ENCODE measurements around the gene PLGRKT.
A peak's percentile ranks its signal among the peaks of the same experiment; 100 is the strongest.
"Not testable (repeated sequence)": the region's sequence is repeated elsewhere in the genome, so short reads cannot be mapped to it uniquely, and the experiment has no call there.

Gene PLGRKT, protein sequence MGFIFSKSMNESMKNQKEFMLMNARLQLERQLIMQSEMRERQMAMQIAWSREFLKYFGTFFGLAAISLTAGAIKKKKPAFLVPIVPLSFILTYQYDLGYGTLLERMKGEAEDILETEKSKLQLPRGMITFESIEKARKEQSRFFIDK

DNA sequence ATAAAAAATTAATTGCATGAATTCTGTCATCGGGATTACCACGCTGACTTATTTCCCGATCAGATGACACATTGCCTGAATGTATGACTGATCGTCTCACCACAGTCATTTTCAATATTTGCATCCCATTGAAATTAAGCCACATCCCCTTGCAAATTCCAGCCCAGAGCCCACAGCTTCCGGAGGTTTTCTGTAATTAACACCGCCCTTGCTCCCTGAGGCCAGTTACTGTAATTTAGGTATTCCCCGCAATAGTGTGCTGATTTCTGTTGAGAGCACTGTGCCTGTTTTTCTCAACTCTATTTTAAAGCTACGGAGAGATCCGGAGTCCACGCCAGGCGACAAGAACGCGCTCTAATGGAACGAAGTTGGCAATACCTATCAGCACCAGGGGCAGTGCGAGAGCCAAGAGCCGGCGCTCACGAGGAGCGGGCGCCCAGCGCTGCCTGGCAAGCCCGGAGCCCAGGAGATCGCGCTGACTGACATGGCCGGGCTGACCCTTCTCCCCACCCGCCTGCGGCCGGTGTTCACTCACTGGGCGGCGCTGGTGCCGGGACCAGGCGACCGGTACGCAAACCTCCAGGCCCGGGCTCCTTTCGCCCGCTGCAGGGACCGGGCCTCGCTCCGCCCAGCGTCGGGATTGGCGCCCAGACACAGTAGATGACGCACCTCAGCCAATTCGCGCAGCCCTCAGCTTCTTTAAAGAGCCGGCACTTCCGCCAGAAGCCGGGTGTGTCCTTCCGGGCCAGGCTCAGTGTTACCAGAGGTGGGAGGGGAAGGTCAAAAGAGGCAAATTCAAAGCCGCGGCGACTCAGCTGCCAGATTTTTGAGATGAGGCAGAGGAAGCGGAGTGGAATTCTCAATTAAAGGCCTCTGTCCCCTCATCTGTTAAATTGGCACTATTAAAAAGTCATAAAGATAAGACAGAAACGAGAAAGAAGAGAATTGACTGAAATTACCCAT is at the start of gene PLGRKT:
TSS of gene PLGRKT (minus strand) at position 672 of the 963 bp plus-strand sequence. CDS start 5,948 bp downstream, outside the sequence.
- peak; percentile 96 for DNase-seq

DNA sequence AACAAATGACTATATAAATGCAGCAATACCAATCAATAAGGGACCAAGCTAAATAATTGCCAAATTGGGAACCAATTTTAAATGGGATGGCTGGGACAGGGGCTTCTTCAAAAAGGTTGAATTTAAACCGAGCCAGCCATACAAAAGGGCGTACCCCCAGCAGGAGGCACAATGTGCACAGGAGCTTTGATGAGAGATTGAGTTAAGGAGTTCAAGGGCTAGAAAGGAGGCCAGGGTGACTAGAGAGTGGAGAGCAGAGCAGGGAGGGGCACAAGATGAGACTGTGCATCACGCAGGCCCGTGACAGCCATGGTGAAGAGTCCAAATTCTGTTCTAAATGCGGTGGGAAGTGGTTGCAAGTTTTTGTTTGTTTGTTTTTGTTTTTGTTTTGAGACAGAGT is 49.3 kb upstream of the PLGRKT start:
- no peak for DNase-seq

DNA sequence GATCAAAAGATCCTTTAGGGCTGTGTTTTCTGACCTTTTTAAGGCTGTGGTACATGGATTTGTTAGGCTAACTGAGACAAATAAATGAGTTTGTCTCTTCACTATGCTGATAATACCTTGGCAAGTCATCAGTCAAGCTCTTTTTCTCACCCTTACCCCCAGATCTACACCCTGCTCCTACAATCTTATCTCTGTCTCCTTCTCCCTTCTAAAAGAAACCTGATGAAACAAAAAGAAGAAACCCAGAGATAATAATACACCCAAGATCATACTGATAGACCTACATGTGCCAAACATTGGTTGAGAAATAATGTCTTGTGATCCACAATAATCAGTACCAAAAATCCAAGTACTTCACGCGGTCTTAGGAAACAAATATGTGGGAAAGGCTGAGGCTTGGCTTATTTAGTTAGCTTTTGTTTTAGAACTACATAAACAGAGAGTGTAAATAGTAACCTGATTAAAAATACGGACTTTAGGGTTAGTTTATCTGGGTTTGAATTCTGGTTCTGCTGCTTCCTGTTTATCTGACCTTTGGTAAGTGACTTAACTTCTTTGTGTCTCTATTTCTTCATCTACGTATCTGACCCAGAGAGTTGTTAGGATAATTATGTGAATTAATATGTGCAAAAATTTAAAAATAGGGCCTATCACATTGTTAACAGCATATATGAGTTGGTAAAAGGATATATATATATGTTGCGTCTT is 47.8 kb upstream of the PLGRKT start:
- DNase-seq: no peak

DNA sequence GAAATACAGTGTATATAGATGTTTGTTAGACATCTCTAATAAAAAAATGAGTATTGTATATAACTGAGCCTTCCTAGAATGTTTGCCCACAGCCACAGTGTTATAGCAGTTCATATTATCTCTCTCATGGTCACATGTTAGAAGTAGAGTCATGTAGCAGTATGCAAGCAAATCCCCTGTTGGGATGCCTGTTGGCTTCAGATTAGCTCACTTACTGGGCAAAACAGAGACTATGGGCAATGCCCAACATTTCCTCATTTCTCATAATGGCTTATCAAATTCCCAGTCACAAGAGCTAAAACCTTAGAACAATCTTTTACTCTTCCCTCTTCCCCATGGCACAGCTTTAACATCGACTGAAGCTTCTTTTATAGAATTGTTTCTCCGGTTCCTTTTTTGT is 45.6 kb upstream of the PLGRKT start:
- DNase-seq: no peak

DNA sequence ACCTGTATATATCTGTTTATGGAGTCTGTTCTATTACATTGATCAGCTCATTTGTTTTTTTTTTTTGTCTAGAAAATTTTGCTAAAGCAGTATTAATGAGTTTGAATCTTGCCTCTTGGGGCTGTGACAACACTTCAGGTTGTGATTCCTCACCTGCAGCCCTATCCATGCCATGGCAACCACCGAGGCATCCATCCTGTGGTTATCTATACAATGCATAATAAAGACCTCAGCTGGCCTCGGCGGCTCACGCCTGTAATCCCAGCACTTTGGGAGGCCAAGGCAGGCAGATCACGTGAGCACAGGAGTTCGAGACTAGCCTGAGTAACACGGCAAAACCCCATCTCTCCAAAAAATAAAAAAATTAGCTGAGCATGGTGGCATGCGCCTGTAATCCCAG is 44.5 kb upstream of the PLGRKT start:
- DNase-seq: no peak

DNA sequence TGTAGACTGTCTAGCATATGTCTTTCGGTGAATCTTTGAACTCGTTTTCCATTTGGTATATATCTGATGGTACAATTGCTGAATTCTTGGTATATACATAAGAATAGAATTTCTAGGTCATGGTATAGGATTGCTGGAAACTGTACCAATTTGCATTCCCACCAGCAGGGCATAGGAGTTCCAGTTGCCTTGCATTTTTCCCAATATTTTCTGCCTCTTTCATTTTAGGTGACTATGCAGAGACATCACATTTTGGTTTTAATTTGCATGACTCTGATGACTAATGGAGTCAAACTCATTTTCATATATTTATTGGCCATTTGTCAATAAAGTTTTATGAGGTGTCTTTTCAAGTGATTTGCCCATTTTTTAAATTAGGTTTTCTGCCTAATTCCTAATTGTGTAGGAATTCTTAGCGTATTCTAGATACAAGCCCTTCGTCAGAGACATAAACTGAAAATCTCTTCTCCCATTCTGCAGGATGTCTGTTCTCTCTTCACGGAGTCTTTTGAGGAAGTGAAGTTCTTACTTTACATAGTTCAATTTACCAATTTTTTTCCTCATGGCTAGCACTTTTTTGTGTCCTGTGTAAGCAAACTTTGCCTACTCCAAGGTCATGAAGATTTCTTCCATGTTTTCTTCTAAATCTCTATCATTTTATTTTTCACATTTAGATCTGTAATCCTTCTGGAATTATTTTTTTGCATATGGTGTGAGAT is 43.8 kb upstream of the PLGRKT start:
- no peak for DNase-seq

DNA sequence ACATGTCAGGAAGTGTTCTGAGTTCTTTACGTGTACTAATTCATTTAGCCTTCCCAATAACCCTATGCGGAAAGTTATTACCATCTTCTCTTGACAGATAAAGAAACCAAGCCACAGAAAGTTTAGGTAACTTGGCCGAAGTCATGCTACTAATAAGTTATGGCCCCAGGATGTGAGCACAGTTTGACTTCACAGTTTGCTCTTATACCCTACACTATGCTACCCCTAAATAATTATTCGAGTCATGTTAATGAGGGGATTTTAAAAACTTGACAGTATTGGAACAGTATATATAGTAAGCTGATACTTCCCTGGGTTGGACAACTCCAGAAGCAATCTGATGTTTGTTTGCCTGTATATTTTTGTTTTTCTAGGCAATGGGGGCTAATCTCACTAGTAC is 43.2 kb upstream of the PLGRKT start:
- DNase-seq: no peak

DNA sequence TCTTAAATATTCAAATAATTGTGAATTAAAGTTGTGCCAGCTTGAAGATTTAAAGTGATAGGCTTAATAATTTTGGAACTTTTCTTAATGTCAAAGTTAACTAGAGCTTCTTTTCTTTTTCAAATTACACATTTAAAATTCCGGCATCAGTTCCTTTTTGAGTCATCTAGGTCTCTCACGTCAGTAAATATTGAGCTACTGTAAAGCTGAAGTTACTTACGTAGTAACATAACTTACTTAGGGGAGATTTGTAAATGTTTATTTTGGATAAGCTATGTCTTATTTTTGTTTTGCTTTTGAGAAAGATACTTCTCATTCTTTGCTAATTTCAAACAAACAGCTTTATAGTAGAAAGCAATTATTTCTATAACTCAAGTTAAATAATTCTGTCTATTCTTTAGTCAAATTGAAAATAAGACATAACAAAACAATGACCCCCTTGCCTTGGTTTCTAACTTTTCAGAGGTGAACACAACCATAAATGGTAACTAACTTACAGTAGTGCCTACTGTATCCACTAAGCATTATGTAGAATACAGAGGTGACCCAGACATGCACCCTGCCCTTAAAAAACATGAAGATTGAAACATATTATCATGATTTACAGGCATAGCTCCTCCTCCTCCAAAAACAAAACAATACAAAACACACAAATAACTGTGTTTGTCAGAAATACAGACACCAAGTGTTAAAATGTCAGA is 42.4 kb upstream of the PLGRKT start:
- no peak for DNase-seq

DNA sequence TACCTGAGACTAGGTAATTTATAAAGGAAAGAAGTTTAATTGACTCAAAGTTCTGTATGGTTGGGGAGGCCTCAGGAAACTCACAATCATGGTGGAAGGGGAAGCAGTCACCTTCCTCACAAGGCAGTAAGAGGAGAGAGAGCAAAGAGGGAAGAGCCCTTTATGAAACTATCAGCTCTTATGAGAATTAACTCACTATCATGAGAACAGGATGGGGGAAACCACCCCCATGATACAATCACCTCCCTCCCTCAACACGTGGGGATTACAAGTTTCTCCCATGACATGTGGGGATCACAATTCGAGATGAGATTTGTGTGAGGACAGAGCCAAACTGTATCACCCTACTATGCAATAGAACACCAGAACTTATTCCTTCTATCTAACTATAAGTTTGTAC is 40.5 kb upstream of the PLGRKT start:
- DNase-seq: no peak

DNA sequence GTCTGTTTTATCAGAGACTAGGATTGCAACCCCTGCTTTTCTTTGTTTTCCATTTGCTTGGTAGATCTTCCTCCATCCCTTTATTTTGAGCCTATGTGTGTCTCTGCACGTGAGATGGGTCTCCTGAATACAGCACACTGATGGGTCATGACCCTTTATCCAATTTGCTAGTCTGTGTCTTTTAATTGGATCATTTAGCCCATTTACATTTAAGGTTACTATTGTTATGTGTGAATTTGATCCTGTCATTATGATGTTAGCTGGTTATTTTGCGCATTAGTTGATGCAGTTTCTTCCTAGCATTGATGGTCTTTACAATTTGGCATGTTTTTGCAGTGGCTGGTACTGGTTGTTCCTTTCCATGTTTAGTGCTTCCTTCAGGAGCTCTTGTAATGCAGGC is 37.9 kb upstream of the PLGRKT start:
- DNase-seq: not testable (repeated sequence)

DNA sequence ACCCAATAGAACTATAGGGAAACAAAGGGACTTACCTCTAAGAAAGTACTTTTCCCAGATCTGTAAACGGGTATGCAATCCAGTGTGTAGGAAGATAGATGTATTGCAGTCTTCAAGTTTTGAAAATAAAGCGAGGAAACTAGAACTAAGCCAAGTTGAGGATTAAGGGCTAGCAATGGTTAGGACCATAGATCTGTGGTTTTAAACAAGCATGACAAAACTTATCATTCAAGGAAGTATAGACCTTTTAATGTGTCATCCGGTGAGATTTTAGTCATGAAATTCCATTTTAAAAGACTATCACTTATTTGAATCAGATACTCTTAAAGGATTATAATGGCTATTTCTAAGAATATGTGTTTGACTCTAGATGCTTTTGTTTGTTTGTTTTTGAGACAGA is 33.1 kb upstream of the PLGRKT start:
- no peak for DNase-seq

DNA sequence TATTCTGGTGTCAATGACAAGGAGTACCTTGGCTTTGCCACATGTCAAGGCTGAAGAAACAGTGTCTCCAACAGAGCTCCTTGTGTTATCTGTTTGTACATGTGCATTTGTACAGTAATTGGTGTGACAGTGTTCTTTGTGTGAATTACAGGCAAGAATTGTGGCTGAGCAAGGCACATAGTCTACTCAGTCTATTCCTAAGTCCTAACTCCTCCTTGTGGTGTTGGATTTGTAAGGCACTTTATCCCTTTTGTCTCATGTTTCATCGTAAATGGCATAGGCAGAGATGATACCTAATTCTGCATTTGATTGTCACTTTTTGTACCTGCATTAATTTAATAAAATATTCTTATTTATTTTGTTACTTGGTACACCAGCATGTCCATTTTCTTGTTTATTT is 32.4 kb upstream of the PLGRKT start:
- DNase-seq: no peak

DNA sequence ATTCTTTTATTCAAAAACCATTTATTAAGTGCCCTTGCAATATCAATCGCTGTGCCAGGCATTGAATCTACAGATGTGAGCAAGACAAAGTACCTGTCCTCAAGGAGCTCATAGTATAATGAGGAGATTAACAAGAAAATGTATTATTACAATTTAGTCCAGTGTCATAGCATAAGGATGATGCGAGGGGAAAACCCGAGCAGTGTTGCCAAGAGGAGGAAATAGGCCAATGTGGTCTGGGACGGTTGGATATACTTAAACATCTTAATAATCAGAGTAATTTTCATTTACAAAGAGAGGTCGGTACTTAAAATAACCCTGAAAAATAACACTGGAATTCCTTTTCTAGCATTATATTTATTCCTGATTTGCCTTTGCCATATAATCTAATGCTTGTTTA is 31.1 kb upstream of the PLGRKT start:
- no peak for DNase-seq

DNA sequence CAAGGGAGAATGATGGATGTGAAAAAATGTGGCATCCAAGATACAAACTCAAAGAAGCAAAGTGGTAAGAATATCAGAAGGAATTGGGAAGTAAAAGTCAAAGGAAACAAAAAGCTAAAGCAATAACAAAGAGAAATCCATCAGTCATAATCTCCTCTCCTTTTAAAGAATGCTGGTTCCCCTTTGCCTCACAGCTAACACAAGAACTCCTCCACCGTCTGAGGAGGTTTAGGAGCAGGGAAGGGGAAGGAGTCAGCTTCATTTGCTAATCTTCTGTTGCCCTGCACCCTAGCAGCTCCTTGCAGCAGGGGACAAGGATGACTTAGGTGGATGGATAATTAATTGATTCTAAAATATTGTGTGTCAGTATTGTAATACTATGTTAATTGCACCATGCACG is 29.0 kb upstream of the PLGRKT start:
- DNase-seq: no peak

DNA sequence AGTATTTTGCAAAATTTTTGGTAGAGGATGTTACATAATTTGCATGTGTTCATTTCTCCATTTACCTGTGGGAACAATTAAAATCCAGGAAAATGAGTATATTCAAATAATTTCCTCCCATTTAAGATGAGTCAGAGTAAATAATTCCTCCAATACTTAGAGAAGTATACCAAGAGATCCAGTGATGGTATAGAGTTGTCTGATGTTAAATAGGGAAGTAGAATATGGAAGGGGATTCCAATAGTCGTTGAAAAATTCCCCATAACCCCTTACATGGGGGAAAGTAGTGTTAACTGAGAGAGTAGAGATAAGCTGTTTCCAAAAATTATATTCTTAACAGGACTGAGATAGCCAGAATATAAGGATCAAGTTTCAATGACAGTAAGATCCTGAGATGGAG is 28.3 kb upstream of the PLGRKT start:
- DNase-seq: no peak

DNA sequence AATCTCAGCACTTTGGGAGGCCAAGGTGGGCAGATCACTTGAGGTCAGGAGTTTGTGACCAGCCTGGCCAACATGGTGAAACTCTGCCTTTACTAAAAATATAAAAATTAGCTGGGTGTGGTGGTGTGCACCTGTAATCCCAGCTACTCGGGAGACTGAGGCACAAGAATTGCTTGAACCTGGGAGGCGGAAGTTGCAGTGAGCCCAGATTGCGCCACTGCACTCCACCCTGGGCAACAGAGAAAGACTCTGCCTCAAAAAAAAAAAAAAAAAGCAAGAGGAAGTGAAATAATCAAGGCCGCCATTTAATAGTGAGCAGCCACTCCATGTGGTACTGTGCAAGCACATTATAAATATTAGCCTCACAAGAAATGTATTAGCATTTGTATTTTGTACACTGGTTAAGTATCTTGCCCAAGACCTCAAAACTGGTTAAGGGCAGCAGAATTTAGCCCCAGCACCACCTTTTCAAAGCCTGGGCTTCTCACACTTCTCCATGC is 27.2 kb upstream of the PLGRKT start:
- DNase-seq: not testable (repeated sequence)

DNA sequence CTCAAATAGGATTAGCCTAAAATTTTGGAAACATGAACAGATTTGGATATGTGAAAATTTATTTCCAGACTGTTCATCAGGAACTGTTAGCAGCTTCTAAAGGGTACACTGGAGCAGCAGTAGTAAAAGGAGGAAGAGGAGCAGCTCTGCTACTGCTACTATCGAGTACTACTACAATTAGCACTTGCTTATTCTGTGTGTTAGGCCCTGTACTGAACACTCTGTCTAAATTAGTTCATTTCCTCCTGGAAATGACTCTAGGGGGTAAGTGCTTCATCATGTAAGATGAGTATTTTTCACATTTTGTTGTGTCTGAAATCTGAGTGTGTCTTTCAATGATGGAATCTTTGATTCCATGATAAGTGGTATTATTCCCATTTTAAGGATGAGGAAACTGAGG is 22.4 kb upstream of the PLGRKT start:
- DNase-seq: no peak

DNA sequence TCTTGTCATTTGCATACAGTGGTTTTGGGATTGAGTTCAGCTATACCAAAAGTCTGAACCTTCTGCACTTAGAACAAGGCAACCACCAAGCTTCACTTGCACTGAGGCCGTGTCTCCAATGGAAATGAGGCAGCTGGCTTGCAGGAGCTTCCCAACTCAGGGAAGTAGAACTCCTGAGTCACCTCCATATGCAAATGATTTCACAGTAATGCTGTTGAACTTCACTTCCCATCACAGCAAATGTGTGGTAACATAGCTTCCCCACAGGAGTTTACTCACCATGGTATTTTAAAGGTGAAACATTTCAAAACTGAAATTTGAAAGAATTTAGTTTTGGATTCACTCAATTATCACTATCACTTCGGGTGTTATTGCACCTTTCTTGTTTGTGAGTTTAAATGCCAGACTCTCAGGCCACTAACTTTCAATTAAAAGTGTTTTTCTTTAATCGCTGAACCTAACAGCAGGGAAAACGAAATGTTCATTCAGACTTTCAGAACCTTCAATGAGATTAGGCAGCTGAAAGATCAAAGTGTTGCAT is 21.6 kb upstream of the PLGRKT start:
- no peak for DNase-seq

DNA sequence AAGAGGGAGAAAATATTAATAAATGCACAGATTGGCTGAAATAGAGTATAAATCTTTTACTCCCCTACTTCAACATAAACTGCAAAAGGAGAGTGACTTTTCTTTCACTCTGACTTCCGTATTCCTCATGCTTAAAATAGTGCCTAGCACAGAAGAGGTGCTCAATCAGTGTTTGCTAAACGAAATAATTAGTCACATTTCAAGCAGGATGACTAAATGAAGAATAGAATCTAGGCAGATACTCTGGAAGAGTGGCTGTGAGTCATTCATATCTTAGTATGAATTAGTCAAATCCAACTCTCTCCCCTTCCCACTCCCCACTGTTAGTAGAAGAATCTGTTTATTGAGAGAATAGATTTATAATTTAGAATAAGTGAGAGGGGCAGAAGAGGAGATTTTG is 17.5 kb upstream of the PLGRKT start:
- no peak for DNase-seq

DNA sequence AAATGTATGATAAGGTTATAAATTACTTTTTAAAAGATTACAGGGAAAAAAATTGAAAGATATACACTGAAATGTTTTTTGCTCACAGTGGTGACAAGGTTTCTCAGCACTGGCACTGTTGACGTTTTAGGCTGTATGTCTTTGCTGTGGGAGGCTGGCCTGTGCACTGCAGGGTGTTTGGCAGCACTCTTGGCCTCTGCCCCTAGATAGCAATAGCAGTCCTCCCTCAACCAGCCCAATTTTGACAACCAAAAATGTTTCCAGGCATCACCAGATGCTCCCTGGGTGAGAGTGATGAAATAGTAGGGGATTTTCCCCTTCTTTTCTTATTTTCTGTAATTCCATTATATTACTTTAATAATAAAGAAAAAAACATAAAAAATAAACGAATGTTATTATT is 15.9 kb upstream of the PLGRKT start:
- no peak for DNase-seq

DNA sequence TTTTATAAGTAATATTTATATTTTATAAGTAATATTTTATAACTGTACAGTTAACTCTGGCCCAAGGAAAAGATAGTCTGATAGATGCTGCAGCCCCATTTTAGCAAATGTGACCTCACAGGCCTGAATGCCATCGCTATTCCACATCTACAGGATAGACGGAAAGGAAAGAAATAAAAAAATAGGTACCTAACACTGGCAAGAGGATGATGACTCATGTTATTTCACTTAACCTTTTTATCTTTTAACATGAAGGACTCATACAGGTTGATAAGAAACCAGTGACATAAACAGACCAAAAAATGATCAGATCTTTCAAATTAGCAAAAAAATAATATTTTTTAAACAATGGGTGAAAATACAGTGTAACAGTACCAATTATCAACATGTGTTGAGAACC is 15.3 kb upstream of the PLGRKT start:
- DNase-seq: no peak

DNA sequence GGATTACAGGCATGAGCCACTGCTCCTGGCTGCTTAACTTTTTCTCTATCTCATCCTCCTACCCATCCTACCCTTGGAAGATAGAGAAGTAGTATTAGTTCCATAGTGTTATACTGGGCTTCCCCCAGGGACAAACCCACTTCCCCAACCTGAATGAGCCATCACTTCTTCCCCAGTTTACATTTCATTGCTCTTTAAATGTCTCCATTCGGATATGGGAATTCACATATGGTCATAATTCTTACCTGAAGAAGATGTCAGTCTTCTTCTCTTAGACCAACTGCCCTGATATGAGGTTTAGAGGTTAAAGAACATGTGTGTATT is 14.5 kb upstream of the PLGRKT start:
- DNase-seq: no peak

Measured in NCI-H1092 treated with DMSO at 0.1 percent for 48 hours (cell line).